Measurements from ENCODE around the gene TMEM126A. TPM values are rescaled to one million over a fixed set of nuclear protein-coding genes. Genes with fewer than 3 reads are reported as not detected.

TMEM126A gene
- total and polyA plus RNA-seq, 2 of the 8 experiments (the other 6 are each of a cell fraction or from before 2014, with no cell fraction given) = 33.7 to 58.7 TPM

DNA sequence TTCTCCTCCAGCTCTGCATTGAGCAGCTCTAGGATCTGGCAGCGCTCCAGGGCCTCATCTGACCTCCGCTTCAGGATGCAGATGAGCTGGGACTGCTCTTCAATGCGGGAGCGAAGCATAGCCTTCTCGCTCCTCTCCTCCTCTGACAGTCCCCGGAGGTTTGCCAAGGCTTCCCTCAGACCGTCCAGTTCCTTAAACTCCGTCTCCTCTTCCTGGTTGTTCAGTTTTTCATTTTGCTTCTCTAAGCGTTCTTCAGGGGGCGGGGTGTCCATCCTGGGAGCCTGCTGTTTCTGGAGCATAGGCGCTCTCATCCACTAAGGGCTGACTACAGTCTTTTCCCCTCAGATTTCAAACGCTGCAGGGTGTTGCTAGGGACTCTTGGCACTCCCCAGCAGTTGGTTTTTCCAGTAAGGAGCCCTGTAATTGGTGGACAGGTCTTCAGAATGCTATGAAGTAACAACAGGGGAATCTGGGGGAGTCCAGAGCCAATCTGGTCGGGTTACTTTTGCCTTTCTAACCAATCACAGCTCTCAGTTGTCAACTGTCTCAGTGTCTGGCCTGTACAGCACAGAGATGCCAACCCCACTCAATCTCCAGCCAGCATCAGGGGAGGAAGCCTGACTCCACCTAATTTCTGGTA lies 38.2 kb downstream of the TMEM126A start, which contains the start of gene CCDC89:
TSS of gene CCDC89 (minus strand) at position 376 of the 640 bp plus-strand sequence. CDS start at position 311, 65 bp downstream.
- Histone ChIP-seq H2BK12ac (ENCODE audit: low read depth, low read length) (no peak within 1 kb of the TSS), H3K4ac (replicated peaks; ENCODE audit: insufficient read length, low read depth, low read length) (no peak within 1 kb of the TSS), H2BK5ac (ENCODE audit: low read depth, low read length) (no peak within 1 kb of the TSS), H4K20me1 (replicated peaks in 1 of 2; ENCODE audit: control insufficient read depth in 1 of 2, insufficient read depth in 2 of 2, low read length in 2 of 2) (no peaks in the 10 kb centered on the region), H4K8ac (ENCODE audit: extremely low read depth, insufficient read depth, low read length) (no peak within 1 kb of the TSS), H3K4me1 (replicated peaks in 1 of 4; ENCODE audit: control insufficient read depth in 3 of 4, insufficient read depth in 4 of 4, low read length in 3 of 4) (peaks cover 0 to 3% (median 1%) of the 10 kb centered on the region in 4 experiments; a peak in 3 of 7 replicates), H2AFZ (ENCODE audit: low read length) (peak within 1 kb of the TSS; percentile 72; the same call in 1 of the 2 replicates), H3K23ac (ENCODE audit: insufficient read length) (no peak within 1 kb of the TSS), H4K5ac (ENCODE audit: insufficient read length, low read depth, low read length) (no peak within 1 kb of the TSS), H3K9ac (replicated peaks in 1 of 4; ENCODE audit: extremely low read depth in 1 of 4, low read depth in 3 of 4, low read length in 3 of 4) (no peak within 1 kb of the TSS), H3K56ac (replicated peaks; ENCODE audit: insufficient read length, low read depth, low read length) (no peak within 1 kb of the TSS), H2BK20ac (ENCODE audit: low read length) (no peak within 1 kb of the TSS), H3K9me3 (ENCODE audit: insufficient read depth in 2 of 2, low read depth in 1 of 2, low read length in 1 of 2) (no peaks in the 10 kb centered on the region), H4K91ac (replicated peaks; ENCODE audit: insufficient read length, low read length) (no peak within 1 kb of the TSS), H3K36me3 (ENCODE audit: control insufficient read depth in 2 of 4, insufficient read depth in 4 of 4, low read length in 3 of 4) (no peaks in the 10 kb centered on the region), H3K79me1 (ENCODE audit: low read depth, low read length) (no peaks in the 10 kb centered on the region), H3K23me2 (ENCODE audit: low read depth, low read length) (no peaks in the 10 kb centered on the region), H3K27me3 (replicated peaks in 1 of 4; ENCODE audit: control insufficient read depth in 3 of 4, extremely low read depth in 1 of 4, insufficient read depth in 3 of 4, low read length in 3 of 4) (no peaks in the 10 kb centered on the region; a peak in 1 of 7 replicates), H3K4me2 (ENCODE audit: insufficient read depth in 1 of 2, low read depth in 2 of 2, low read length in 2 of 2) (no peak within 1 kb of the TSS), H3K4me3 (ENCODE audit: extremely low read depth in 1 of 4, insufficient read depth in 2 of 4, low read depth in 3 of 4, low read length in 4 of 4) (no peak within 1 kb of the TSS), H3K79me2 (ENCODE audit: control insufficient read depth in 1 of 2, insufficient read depth in 2 of 2, low read length in 2 of 2) (no peaks in the 10 kb centered on the region), H3K18ac (ENCODE audit: extremely low read depth, low read length) (no peak within 1 kb of the TSS), H2BK120ac (replicated peaks; ENCODE audit: low read depth, low read length) (no peak within 1 kb of the TSS), H2AK5ac (ENCODE audit: low read depth, low read length) (no peak within 1 kb of the TSS), H2BK15ac (ENCODE audit: low read length) (no peak within 1 kb of the TSS; the same call in 1 of the 2 replicates), H3K27ac (ENCODE audit: low read depth, low read length) (no peak within 1 kb of the TSS), H3K14ac (ENCODE audit: insufficient read length) (no peak within 1 kb of the TSS)
- DNase-seq (ENCODE audit: low read depth in 1 of 2, low spot score in 2 of 2) (no peak), FAIRE-seq (no peak)
- WGBS, 2 experiments (ENCODE audit: extremely low coverage in 1 of 2, insufficient coverage in 1 of 2, insufficient read length in 1 of 2, insufficient replicate concordance in 2 of 2, low coverage in 1 of 2, low lambda C conversion rate in 2 of 2, missing lambda C conversion rate in 1 of 2) = 93% methylated on average over 13 of the region's 13 CpGs; no CpG with 5 or more reads in 1 of the 2 experiments
- ChIA-PET CTCF (ENCODE audit: partially characterized antibody) (interaction anchor here (0.5 to 4.5 kb wide), 5 partner anchors 11 to 503 kb away, joined by 3 to 33 read pairs (median 3); partner anchors contain the start of gene SYTL2), POLR2A (ENCODE audit: partially characterized antibody) (no interaction called here)
- TF ChIP-seq CBX8 (IDR thresholded peaks at IDR 0.05; ENCODE audit: borderline replicate concordance, low read depth, low read length) (no peak), SAP30 (IDR thresholded peaks at IDR 0.05; ENCODE audit: insufficient read depth, insufficient replicate concordance, low read length) (no peak), CHD2 (IDR thresholded peaks at IDR 0.05; ENCODE audit: low read length) (no peak), POU5F1 (IDR thresholded peaks at IDR 0.05; ENCODE audit: low read depth, low read length) (no peak), CEBPB (IDR thresholded peaks at IDR 0.05; ENCODE audit: low read depth, low read length) (no peak), FOSL1 (IDR thresholded peaks at IDR 0.05; ENCODE audit: insufficient read depth, low read depth, low read length) (no peak), TAF1 (IDR thresholded peaks at IDR 0.05; ENCODE audit: low read depth, low read length) (no peak), POLR2AphosphoS5 (IDR thresholded peaks at IDR 0.05; ENCODE audit: low read depth, low read length) (no peak)
- TF ChIP-seq, protein P1, sequence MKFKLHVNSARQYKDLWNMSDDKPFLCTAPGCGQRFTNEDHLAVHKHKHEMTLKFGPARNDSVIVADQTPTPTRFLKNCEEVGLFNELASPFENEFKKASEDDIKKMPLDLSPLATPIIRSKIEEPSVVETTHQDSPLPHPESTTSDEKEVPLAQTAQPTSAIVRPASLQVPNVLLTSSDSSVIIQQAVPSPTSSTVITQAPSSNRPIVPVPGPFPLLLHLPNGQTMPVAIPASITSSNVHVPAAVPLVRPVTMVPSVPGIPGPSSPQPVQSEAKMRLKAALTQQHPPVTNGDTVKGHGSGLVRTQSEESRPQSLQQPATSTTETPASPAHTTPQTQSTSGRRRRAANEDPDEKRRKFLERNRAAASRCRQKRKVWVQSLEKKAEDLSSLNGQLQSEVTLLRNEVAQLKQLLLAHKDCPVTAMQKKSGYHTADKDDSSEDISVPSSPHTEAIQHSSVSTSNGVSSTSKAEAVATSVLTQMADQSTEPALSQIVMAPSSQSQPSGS (IDR thresholded peaks at IDR 0.05; ENCODE audit: low read length) = no peak
- TF ChIP-seq, protein P2, sequence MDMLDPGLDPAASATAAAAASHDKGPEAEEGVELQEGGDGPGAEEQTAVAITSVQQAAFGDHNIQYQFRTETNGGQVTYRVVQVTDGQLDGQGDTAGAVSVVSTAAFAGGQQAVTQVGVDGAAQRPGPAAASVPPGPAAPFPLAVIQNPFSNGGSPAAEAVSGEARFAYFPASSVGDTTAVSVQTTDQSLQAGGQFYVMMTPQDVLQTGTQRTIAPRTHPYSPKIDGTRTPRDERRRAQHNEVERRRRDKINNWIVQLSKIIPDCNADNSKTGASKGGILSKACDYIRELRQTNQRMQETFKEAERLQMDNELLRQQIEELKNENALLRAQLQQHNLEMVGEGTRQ (IDR thresholded peaks at IDR 0.05; ENCODE audit: low read length) = no peak
